PFSK-1 (cell line): Measurements from ENCODE around the gene CD48.

ENCODE experiments used
- POLR2AphosphoS5 ChIP-seq: IDR thresholded peaks from 2 replicates; pipeline ENCODE4 v1.6.1; 2012; ENCODE audit warnings: low read depth, mild to moderate bottlenecking, control low read depth, low read length, moderate library complexity
- REST ChIP-seq, 2 experiments: IDR thresholded peaks; 2 replicates each; pipeline versions ENCODE4 v1.6.1 to v1.8.0; 2011 to 2012; ENCODE audit warnings: low read depth in 2 of 2, low read length in 2 of 2, control low read depth in 1 of 2, inconsistent platforms in 1 of 2, mild to moderate bottlenecking in 1 of 2, moderate library complexity in 1 of 2; ENCODE audit not compliant: insufficient read depth in 1 of 2
- TAF1 ChIP-seq: IDR thresholded peaks from 2 replicates; pipeline ENCODE4 v1.6.1; 2012; ENCODE audit warnings: low read length, control low read depth, borderline replicate concordance; ENCODE audit not compliant: insufficient read depth

DNA sequence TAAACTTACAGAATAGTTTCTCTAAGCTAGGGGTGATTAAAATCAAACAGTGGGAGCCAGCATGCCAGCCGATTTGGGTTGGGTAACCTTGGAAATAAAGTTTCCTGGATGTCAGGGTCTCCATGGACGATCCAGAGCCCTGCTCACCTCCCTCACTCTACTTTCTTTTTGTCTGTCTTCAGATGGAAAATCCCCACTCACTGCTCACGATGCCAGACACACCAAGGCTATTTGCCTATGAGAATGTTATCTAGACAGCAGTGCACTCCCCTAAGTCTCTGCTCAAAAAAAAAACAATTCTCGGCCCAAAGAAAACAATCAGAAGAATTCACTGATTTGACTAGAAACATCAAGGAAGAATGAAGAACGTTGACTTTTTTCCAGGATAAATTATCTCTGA lies 41.3 kb upstream of the CD48 start:
- TF ChIP-seq TAF1 (no peak), REST (IDR thresholded peaks at IDR 0.05; ENCODE audit: insufficient read depth in 1 of 2, low read depth in 2 of 2, low read length in 2 of 2) (no peak), POLR2AphosphoS5 (no peak)
